Measurements from ENCODE around the gene TOGARAM2. TPM values are rescaled to one million over a fixed set of nuclear protein-coding genes. Genes with fewer than 3 reads are reported as not detected.

Gene TOGARAM2
- total and polyA plus RNA-seq, 2 of the 8 experiments (the other 6 are each of a cell fraction or from before 2014, with no cell fraction given): 0.42 to 1.4 TPM

DNA sequence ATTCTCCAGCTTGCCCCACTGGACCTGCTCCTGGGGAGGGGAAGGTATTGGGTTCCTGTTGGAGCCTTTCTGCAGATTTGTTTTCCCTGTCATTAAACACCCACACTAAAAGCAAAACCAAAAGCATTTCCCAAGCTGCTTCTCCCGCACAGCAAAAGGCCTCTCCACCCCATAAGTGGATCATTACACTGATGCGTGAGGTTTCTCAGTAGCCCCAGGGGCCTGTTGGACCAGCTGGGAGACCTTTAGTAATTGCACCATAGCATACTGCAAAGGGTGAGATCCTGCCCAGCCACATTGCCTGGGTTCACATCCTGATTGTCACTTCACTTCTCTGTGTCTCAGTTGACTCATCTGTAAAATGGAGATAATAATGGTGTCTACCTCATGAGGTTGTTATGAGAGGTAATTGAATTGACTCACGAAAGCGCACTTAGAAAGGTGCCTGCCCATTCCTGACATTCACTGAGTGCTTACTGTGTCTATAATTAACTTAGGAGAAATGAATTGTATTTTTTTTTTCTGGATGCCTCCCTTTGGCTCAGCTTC is 43.9 kb downstream of the TOGARAM2 start (continued):
- TF ChIP-seq, protein P1, sequence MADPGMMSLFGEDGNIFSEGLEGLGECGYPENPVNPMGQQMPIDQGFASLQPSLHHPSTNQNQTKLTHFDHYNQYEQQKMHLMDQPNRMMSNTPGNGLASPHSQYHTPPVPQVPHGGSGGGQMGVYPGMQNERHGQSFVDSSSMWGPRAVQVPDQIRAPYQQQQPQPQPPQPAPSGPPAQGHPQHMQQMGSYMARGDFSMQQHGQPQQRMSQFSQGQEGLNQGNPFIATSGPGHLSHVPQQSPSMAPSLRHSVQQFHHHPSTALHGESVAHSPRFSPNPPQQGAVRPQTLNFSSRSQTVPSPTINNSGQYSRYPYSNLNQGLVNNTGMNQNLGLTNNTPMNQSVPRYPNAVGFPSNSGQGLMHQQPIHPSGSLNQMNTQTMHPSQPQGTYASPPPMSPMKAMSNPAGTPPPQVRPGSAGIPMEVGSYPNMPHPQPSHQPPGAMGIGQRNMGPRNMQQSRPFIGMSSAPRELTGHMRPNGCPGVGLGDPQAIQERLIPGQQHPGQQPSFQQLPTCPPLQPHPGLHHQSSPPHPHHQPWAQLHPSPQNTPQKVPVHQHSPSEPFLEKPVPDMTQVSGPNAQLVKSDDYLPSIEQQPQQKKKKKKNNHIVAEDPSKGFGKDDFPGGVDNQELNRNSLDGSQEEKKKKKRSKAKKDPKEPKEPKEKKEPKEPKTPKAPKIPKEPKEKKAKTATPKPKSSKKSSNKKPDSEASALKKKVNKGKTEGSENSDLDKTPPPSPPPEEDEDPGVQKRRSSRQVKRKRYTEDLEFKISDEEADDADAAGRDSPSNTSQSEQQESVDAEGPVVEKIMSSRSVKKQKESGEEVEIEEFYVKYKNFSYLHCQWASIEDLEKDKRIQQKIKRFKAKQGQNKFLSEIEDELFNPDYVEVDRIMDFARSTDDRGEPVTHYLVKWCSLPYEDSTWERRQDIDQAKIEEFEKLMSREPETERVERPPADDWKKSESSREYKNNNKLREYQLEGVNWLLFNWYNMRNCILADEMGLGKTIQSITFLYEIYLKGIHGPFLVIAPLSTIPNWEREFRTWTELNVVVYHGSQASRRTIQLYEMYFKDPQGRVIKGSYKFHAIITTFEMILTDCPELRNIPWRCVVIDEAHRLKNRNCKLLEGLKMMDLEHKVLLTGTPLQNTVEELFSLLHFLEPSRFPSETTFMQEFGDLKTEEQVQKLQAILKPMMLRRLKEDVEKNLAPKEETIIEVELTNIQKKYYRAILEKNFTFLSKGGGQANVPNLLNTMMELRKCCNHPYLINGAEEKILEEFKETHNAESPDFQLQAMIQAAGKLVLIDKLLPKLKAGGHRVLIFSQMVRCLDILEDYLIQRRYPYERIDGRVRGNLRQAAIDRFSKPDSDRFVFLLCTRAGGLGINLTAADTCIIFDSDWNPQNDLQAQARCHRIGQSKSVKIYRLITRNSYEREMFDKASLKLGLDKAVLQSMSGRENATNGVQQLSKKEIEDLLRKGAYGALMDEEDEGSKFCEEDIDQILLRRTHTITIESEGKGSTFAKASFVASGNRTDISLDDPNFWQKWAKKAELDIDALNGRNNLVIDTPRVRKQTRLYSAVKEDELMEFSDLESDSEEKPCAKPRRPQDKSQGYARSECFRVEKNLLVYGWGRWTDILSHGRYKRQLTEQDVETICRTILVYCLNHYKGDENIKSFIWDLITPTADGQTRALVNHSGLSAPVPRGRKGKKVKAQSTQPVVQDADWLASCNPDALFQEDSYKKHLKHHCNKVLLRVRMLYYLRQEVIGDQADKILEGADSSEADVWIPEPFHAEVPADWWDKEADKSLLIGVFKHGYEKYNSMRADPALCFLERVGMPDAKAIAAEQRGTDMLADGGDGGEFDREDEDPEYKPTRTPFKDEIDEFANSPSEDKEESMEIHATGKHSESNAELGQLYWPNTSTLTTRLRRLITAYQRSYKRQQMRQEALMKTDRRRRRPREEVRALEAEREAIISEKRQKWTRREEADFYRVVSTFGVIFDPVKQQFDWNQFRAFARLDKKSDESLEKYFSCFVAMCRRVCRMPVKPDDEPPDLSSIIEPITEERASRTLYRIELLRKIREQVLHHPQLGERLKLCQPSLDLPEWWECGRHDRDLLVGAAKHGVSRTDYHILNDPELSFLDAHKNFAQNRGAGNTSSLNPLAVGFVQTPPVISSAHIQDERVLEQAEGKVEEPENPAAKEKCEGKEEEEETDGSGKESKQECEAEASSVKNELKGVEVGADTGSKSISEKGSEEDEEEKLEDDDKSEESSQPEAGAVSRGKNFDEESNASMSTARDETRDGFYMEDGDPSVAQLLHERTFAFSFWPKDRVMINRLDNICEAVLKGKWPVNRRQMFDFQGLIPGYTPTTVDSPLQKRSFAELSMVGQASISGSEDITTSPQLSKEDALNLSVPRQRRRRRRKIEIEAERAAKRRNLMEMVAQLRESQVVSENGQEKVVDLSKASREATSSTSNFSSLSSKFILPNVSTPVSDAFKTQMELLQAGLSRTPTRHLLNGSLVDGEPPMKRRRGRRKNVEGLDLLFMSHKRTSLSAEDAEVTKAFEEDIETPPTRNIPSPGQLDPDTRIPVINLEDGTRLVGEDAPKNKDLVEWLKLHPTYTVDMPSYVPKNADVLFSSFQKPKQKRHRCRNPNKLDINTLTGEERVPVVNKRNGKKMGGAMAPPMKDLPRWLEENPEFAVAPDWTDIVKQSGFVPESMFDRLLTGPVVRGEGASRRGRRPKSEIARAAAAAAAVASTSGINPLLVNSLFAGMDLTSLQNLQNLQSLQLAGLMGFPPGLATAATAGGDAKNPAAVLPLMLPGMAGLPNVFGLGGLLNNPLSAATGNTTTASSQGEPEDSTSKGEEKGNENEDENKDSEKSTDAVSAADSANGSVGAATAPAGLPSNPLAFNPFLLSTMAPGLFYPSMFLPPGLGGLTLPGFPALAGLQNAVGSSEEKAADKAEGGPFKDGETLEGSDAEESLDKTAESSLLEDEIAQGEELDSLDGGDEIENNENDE (IDR thresholded peaks at IDR 0.05; ENCODE audit: insufficient replicate concordance, low read length): no peak
- TF ChIP-seq EGR1 (IDR thresholded peaks at IDR 0.05; ENCODE audit: borderline replicate concordance, low read depth, low read length) (no peak), RNF2 (IDR thresholded peaks at IDR 0.05; ENCODE audit: borderline replicate concordance, low read depth, low read length, missing control alignments, poor library complexity, severe bottlenecking) (no peak), ZNF274 (IDR thresholded peaks at IDR 0.05; ENCODE audit: borderline replicate concordance, extremely low read depth, low read length) (no peak), MAFK (IDR thresholded peaks at IDR 0.05; ENCODE audit: low read depth, low read length) (no peak), TBP (IDR thresholded peaks at IDR 0.05; ENCODE audit: low read depth, low read length) (no peak)
- TF ChIP-seq, protein P2, sequence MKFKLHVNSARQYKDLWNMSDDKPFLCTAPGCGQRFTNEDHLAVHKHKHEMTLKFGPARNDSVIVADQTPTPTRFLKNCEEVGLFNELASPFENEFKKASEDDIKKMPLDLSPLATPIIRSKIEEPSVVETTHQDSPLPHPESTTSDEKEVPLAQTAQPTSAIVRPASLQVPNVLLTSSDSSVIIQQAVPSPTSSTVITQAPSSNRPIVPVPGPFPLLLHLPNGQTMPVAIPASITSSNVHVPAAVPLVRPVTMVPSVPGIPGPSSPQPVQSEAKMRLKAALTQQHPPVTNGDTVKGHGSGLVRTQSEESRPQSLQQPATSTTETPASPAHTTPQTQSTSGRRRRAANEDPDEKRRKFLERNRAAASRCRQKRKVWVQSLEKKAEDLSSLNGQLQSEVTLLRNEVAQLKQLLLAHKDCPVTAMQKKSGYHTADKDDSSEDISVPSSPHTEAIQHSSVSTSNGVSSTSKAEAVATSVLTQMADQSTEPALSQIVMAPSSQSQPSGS (IDR thresholded peaks at IDR 0.05; ENCODE audit: low read length): no peak
- TF ChIP-seq, protein P3, sequence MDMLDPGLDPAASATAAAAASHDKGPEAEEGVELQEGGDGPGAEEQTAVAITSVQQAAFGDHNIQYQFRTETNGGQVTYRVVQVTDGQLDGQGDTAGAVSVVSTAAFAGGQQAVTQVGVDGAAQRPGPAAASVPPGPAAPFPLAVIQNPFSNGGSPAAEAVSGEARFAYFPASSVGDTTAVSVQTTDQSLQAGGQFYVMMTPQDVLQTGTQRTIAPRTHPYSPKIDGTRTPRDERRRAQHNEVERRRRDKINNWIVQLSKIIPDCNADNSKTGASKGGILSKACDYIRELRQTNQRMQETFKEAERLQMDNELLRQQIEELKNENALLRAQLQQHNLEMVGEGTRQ (IDR thresholded peaks at IDR 0.05; ENCODE audit: low read length): no peak

Data from H1 (cell line).